ENCODE data around the gene PLEKHM3. TPM values are rescaled to one million over a fixed set of nuclear protein-coding genes. Genes with fewer than 3 reads are reported as not detected.

Gene PLEKHM3
- total and polyA plus RNA-seq, 2 of the 13 experiments (the other 11 are each of a cell fraction or from before 2014, with no cell fraction given) = 4.5 to 4.7 TPM

DNA sequence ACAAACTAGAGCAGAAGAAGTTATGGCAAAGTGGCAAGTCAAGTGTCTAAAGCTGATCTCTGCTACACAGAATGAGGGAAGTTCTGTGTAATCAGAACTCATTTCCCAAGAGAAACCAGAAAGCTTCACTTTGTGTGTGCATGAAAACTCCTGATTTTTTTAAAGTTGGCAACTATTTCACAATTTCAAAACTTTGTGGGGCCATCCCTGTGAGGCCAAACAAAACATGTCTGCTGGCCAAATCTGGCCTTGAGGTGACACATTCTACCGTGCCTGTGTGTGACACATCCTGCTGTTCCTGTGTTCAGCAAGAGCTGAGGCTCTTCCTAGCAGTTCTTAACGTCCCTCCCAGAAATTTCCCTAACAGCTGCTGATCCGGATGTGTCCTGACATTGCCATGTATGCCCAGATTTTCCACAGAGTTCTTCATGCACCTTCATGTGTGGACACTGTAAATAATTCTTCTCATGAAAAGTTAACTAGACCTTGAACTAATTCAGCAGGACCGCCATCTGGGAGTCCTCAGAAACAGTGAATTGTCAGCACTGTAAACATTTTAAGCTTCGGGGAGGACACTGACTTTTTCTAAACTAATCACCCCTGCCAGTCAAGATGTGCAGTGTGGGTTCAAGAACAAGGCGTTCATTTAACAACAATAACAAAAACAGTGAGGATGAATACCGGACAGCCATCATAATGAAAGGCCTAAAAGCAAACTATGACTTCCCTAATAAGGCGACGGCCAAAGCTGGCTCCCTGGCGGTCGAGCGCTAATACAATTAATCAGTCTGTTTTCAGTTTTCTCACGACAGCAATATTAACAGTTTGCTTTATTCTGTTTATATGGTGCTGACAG is 99.0 kb downstream of the PLEKHM3 start:
- no peaks in the 10 kb centered on the region for H3K27me3 ChIP-seq (ENCODE audit: control insufficient read depth in 1 of 2, insufficient read depth in 2 of 2, low read length in 2 of 2)
- H3K79me2 ChIP-seq (ENCODE audit: insufficient read depth, low read length) = no peaks in the 10 kb centered on the region
- BruUV-seq (replicated peaks) = TSS peak; percentile 86
- no peaks in the 10 kb centered on the region for H4K20me1 ChIP-seq (ENCODE audit: insufficient read depth, low read length)
- H3K4me3 ChIP-seq (replicated peaks in 1 of 3; ENCODE audit: insufficient read depth in 1 of 3, low read depth in 2 of 3, low read length in 3 of 3) = peak overlapping the region in 2 of 3 experiments; percentile 5 to 18; a peak in 2 of 6 replicates
- POLR2A ChIA-PET = interaction anchor here (0.8 to 2.6 kb wide), 27 partner anchors 9 to 301 kb away, joined by 3 to 55 read pairs (median 7); partner anchors contain the start of genes FZD5, METTL21A and PLEKHM3
- intact Hi-C loops (cut with micrococcal nuclease; ENCODE audit: unreplicated experiment) = loop anchor here (1.0 to 2.0 kb wide), 3 partner anchors 56 to 106 kb away; no protein-coding TSS in a partner anchor
- H3K9me3 ChIP-seq (ENCODE audit: low read length) = no peaks in the 10 kb centered on the region
- in situ Hi-C loops (cut with HindIII; ENCODE audit: extremely low pct_ligation_motif_present, low pct_unique_long_range_greater_than_20kb) = no loop called here
- peak overlapping the region; percentile 11 for H3K9ac ChIP-seq (ENCODE audit: insufficient read depth, low read depth, low read length)
- peaks cover 0 to 6% of the 10 kb centered on the region in 2 experiments; a peak in 1 of 5 replicates for H3K36me3 ChIP-seq (replicated peaks in 1 of 2; ENCODE audit: control insufficient read depth in 1 of 2, insufficient read depth in 2 of 2, low read length in 2 of 2)
- DNase-seq (ENCODE audit: low spot score) (peak; percentile 96), FAIRE-seq (peak; percentile 85), ATAC-seq (peak; percentile 97)
- 24% methylated on average over 13 of the region's 13 CpGs for WGBS (ENCODE audit: low lambda C conversion rate)
- CTCF ChIA-PET (ENCODE audit: low intra/inter-chr PET ratio, low total read pairs) = no interaction called here
- peaks cover 51% of the 10 kb centered on the region for H3K4me1 ChIP-seq (ENCODE audit: insufficient read depth, low read length)
- H3K27ac ChIP-seq (ENCODE audit: extremely low read length, insufficient read depth, low read length) = peak overlapping the region; percentile 66
- H2AFZ ChIP-seq (ENCODE audit: low read length) = peak overlapping the region; percentile 18
- peak overlapping the region; percentile 54 for H3K4me2 ChIP-seq (ENCODE audit: low read depth, low read length)
- TF ChIP-seq CEBPB (IDR thresholded peaks at IDR 0.05; ENCODE audit: borderline replicate concordance, low read depth, low read length) = peak; percentile 98
- TF ChIP-seq ZNF558 (CRISPR knock-in tag; IDR thresholded peaks at IDR 0.05; ENCODE audit: borderline replicate concordance) = no peak
- no peak for TF ChIP-seq AGO2 (optimal IDR thresholded peaks at IDR 0.05; ENCODE audit: low read depth, low read length)
- TF ChIP-seq BATF2 (CRISPR knock-in tag; IDR thresholded peaks at IDR 0.05) = no peak
- no peak for TF ChIP-seq RARG (CRISPR knock-in tag; IDR thresholded peaks at IDR 0.05; ENCODE audit: low read depth)
- TF ChIP-seq BORCS8-MEF2B (CRISPR knock-in tag; IDR thresholded peaks at IDR 0.05) = no peak; the same call in 1 of the 2 replicates
- no peak for TF ChIP-seq GABPA (IDR thresholded peaks at IDR 0.05; ENCODE audit: low read depth, low read length)
- TF ChIP-seq GABPA (CRISPR knock-in tag; IDR thresholded peaks at IDR 0.05; ENCODE audit: low read depth) = no peak; the same call in 1 of the 2 replicates
- TF ChIP-seq FOXK2 (IDR thresholded peaks at IDR 0.05) = peak; percentile 51; the same call in 1 of the 2 replicates
- no peak for TF ChIP-seq SMARCE1 (IDR thresholded peaks at IDR 0.05; ENCODE audit: borderline replicate concordance)
- TF ChIP-seq ZKSCAN8 (CRISPR knock-in tag; IDR thresholded peaks at IDR 0.05; ENCODE audit: borderline replicate concordance) = no peak; the same call in 1 of the 2 replicates
- no peak for TF ChIP-seq ZNF562 (CRISPR knock-in tag; IDR thresholded peaks at IDR 0.05; ENCODE audit: borderline replicate concordance)
- TF ChIP-seq SIN3B (IDR thresholded peaks at IDR 0.05; ENCODE audit: low read length) = peak; percentile 38; the same call in 1 of the 2 replicates
- TF ChIP-seq ZNF746 (CRISPR knock-in tag; IDR thresholded peaks at IDR 0.05) = no peak; the same call in 1 of the 2 replicates
- TF ChIP-seq ZNF512 (CRISPR knock-in tag; IDR thresholded peaks at IDR 0.05) = no peak
- TF ChIP-seq, protein P1, sequence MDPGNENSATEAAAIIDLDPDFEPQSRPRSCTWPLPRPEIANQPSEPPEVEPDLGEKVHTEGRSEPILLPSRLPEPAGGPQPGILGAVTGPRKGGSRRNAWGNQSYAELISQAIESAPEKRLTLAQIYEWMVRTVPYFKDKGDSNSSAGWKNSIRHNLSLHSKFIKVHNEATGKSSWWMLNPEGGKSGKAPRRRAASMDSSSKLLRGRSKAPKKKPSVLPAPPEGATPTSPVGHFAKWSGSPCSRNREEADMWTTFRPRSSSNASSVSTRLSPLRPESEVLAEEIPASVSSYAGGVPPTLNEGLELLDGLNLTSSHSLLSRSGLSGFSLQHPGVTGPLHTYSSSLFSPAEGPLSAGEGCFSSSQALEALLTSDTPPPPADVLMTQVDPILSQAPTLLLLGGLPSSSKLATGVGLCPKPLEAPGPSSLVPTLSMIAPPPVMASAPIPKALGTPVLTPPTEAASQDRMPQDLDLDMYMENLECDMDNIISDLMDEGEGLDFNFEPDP (CRISPR knock-in tag; conservative IDR thresholded peaks at IDR 0.05) = no peak
- no peak for TF ChIP-seq ADNP (CRISPR knock-in tag; IDR thresholded peaks at IDR 0.05)
- TF ChIP-seq ZNF33B (CRISPR knock-in tag; IDR thresholded peaks at IDR 0.05) = no peak
- no peak for TF ChIP-seq SYNCRIP (IDR thresholded peaks at IDR 0.05; ENCODE audit: insufficient read depth, low read depth, low read length)
- peak; percentile 52; the same call in 1 of the 2 replicates for TF ChIP-seq KDM3A (CRISPR knock-in tag; IDR thresholded peaks at IDR 0.05; ENCODE audit: low read depth)
- no peak for TF ChIP-seq ZNF570 (CRISPR knock-in tag; IDR thresholded peaks at IDR 0.05; ENCODE audit: borderline replicate concordance)
- TF ChIP-seq ZNF20 (CRISPR knock-in tag; IDR thresholded peaks at IDR 0.05) = no peak

All from HepG2 (cell line).